Astrocyte (in vitro differentiated cells and primary cell): ENCODE measurements around the gene PRR22. TPM values are rescaled to one million over a fixed set of nuclear protein-coding genes. Genes with fewer than 3 reads are reported as not detected.
"Not testable (repeated sequence)": the region's sequence is repeated elsewhere in the genome, so short reads cannot be mapped to it uniquely, and the experiment has no call there.

Source experiments
- DNase-seq: peaks from one replicate; pipeline ENCODE4 v3.0.0-alpha.2; 2010; ENCODE audit warnings: low read depth
- FAIRE-seq: peaks from 2 replicates; lab custom pipeline; 2011; peaks lifted over from hg19 to GRCh38; lab: Jason Lieb, UNC
- H2AFZ ChIP-seq: 2 replicates; pipeline ENCODE4 v1.6.0; 2012; ENCODE audit warnings: low read depth, low read length, inconsistent platforms
- H3K27ac ChIP-seq: 2 replicates; pipeline ENCODE4 v1.5.1; 2011; ENCODE audit warnings: low read depth, low read length, inconsistent platforms
- H3K27me3 ChIP-seq: 2 replicates; pipeline ENCODE4 v1.6.0; 2011; ENCODE audit warnings: low read length, inconsistent platforms; ENCODE audit not compliant: insufficient read depth
- H3K36me3 ChIP-seq: 2 replicates; pipeline ENCODE4 v1.5.1; 2011; ENCODE audit warnings: low read length, inconsistent platforms; ENCODE audit not compliant: insufficient read depth
- H3K4me1 ChIP-seq: 2 replicates; pipeline ENCODE4 v1.5.1; 2011; ENCODE audit warnings: low read length, inconsistent platforms; ENCODE audit not compliant: insufficient read depth
- H3K4me2 ChIP-seq: 2 replicates; pipeline ENCODE4 v1.6.0; 2012; ENCODE audit warnings: low read length, inconsistent platforms
- H3K4me3 ChIP-seq: 2 replicates; pipeline ENCODE4 v1.5.1; 2011; ENCODE audit warnings: low read depth, mild to moderate bottlenecking, low read length, inconsistent platforms; ENCODE audit not compliant: insufficient read depth
- H3K79me2 ChIP-seq: 2 replicates; pipeline ENCODE4 v1.6.0; 2012; ENCODE audit warnings: mild to moderate bottlenecking, low read length, inconsistent platforms; ENCODE audit not compliant: insufficient read depth
- H3K9ac ChIP-seq: 2 replicates; pipeline ENCODE4 v1.6.0; 2012; ENCODE audit warnings: mild to moderate bottlenecking, low read length, inconsistent platforms
- H3K9me3 ChIP-seq: 2 replicates; pipeline ENCODE4 v1.5.1; 2012; ENCODE audit warnings: low read depth, mild to moderate bottlenecking, low read length, inconsistent platforms; ENCODE audit not compliant: insufficient read depth
- H4K20me1 ChIP-seq: 2 replicates; pipeline ENCODE4 v1.6.0; 2012; ENCODE audit warnings: low read length, inconsistent platforms; ENCODE audit not compliant: insufficient read depth
- H3K27ac Mint-ChIP-seq: one replicate; pipeline ENCODE4 v1.8.0; 2021; ENCODE audit warnings: mild to moderate bottlenecking, mixed read lengths; ENCODE audit not compliant: unreplicated experiment
- H3K27me3 Mint-ChIP-seq: one replicate; pipeline ENCODE4 v1.8.0; 2021; ENCODE audit warnings: low read depth, mixed read lengths; ENCODE audit not compliant: unreplicated experiment
- H3K36me3 Mint-ChIP-seq: one replicate; pipeline ENCODE4 v1.8.0; 2021; ENCODE audit warnings: low read depth, mixed read lengths; ENCODE audit not compliant: unreplicated experiment
- H3K4me1 Mint-ChIP-seq: one replicate; pipeline ENCODE4 v1.8.0; 2021; ENCODE audit warnings: low read depth, mixed read lengths; ENCODE audit not compliant: unreplicated experiment
- H3K4me3 Mint-ChIP-seq: one replicate; pipeline ENCODE4 v1.8.0; 2021; ENCODE audit warnings: mild to moderate bottlenecking, moderate library complexity, mixed read lengths; ENCODE audit not compliant: unreplicated experiment
- H3K9me3 Mint-ChIP-seq: one replicate; pipeline ENCODE4 v1.8.0; 2021; ENCODE audit warnings: mild to moderate bottlenecking, mixed read lengths; ENCODE audit not compliant: unreplicated experiment
- CTCF ChIP-seq: IDR thresholded peaks from 2 replicates; pipeline ENCODE4 v1.5.1; 2011; ENCODE audit warnings: low read depth, mild to moderate bottlenecking, inconsistent platforms, low read length, moderate library complexity; ENCODE audit not compliant: insufficient read depth
- EZH2 ChIP-seq: IDR thresholded peaks from 2 replicates; pipeline ENCODE4 v1.6.1; 2012; ENCODE audit warnings: mild to moderate bottlenecking, low read length, inconsistent platforms; ENCODE audit not compliant: insufficient read depth
- total RNA-seq: library from RNA; stranded (reverse); gene quantifications from 2 replicates; pipeline ENCODE4 v1.2.1, GENCODE V29; 2021

Gene PRR22
- total RNA-seq, 1 donor from 2014 or later, result 2.4 TPM

- no peak overlapping the region for H3K27ac Mint-ChIP-seq
- no peak for FAIRE-seq
These were observed 32.8 kb downstream of the PRR22 start for GRCh38 chr19:5751709-5752108.

GRCh38 chr19:5749505-5749904 lies 35.0 kb downstream of the PRR22 start:
- Histone ChIP-seq H3K79me2 (no peaks in the 10 kb centered on the region), H3K9me3 (no peaks in the 10 kb centered on the region), H2AFZ (no peak overlapping the region), H3K4me2 (no peak overlapping the region), H3K27ac (no peak overlapping the region), H3K36me3 (no peaks in the 10 kb centered on the region), H4K20me1 (no peaks in the 10 kb centered on the region), H3K27me3 (peaks cover 2% of the 10 kb centered on the region), H3K9ac (no peak overlapping the region), H3K4me1 (no peaks in the 10 kb centered on the region), H3K4me3 (no peak overlapping the region)
- Mint-ChIP-seq H3K27ac (no peak overlapping the region), H3K9me3 (no peaks in the 10 kb centered on the region), H3K4me3 (no peak overlapping the region), H3K36me3 (no peaks in the 10 kb centered on the region), H3K4me1 (no peaks in the 10 kb centered on the region), H3K27me3 (peaks cover 32% of the 10 kb centered on the region)
- FAIRE-seq, result no peak
- TF ChIP-seq EZH2, result no peak
- no peak for DNase-seq

More at GRCh38 chr19:5751709-5752108, 32.8 kb downstream of the PRR22 start:
- no peaks in the 10 kb centered on the region for H3K36me3 ChIP-seq
- TF ChIP-seq CTCF (no peak), EZH2 (no peak)
- DNase-seq, result no peak
- Mint-ChIP-seq H3K4me3 (no peak overlapping the region), H3K4me1 (no peaks in the 10 kb centered on the region), H3K36me3 (no peaks in the 10 kb centered on the region), H3K9me3 (no peaks in the 10 kb centered on the region), H3K27me3 (peaks cover 26% of the 10 kb centered on the region)
- H3K9me3 ChIP-seq, result no peaks in the 10 kb centered on the region
- no peak overlapping the region for H3K27ac ChIP-seq
- no peak overlapping the region for H3K4me3 ChIP-seq
- no peak overlapping the region for H2AFZ ChIP-seq
- no peaks in the 10 kb centered on the region for H3K27me3 ChIP-seq
- no peak overlapping the region for H3K4me2 ChIP-seq
- no peaks in the 10 kb centered on the region for H4K20me1 ChIP-seq
- H3K9ac ChIP-seq, result no peak overlapping the region
- H3K4me1 ChIP-seq, result no peaks in the 10 kb centered on the region
- H3K79me2 ChIP-seq, result no peaks in the 10 kb centered on the region

- H3K4me3 Mint-ChIP-seq, H3K4me3 ChIP-seq, H3K9me3 ChIP-seq, H3K27me3 ChIP-seq, FAIRE-seq, H3K4me2 ChIP-seq, H3K27ac ChIP-seq, H3K79me2 ChIP-seq, H3K9ac ChIP-seq, H3K4me1 ChIP-seq, H3K27ac Mint-ChIP-seq, H2AFZ ChIP-seq, DNase-seq, H3K36me3 ChIP-seq, H3K36me3 Mint-ChIP-seq, H4K20me1 ChIP-seq, H3K9me3 Mint-ChIP-seq, H3K4me1 Mint-ChIP-seq: not testable (repeated sequence)
- peaks cover 31% of the 10 kb centered on the region for H3K27me3 Mint-ChIP-seq
These were observed 35.6 kb downstream of the PRR22 start for GRCh38 chr19:5748920-5749319.

GRCh38 chr19:5744999-5745398 lies 39.5 kb downstream of the PRR22 start:
- not testable (repeated sequence) for H3K4me3 ChIP-seq, H3K36me3 Mint-ChIP-seq, H3K27me3 ChIP-seq

More at GRCh38 chr19:5744999-5745398, 39.5 kb downstream of the PRR22 start:
- H3K9me3 ChIP-seq, FAIRE-seq, H2AFZ ChIP-seq, H3K9ac ChIP-seq, H3K9me3 Mint-ChIP-seq, DNase-seq, H3K79me2 ChIP-seq, H4K20me1 ChIP-seq, H3K27ac Mint-ChIP-seq, H3K4me1 Mint-ChIP-seq, H3K4me1 ChIP-seq, H3K36me3 ChIP-seq, H3K27ac ChIP-seq, H3K4me3 Mint-ChIP-seq, H3K4me2 ChIP-seq: not testable (repeated sequence)
- H3K27me3 Mint-ChIP-seq, result peaks cover 22% of the 10 kb centered on the region
